ENCODE results near the gene CAPNS2. TPM values are rescaled to one million over a fixed set of nuclear protein-coding genes. Genes with fewer than 3 reads are reported as not detected.
A peak's percentile ranks its signal among the peaks of the same experiment; 100 is the strongest.

CAPNS2 gene
- total RNA-seq, 2 experiments from 2014 or later: not detected

DNA sequence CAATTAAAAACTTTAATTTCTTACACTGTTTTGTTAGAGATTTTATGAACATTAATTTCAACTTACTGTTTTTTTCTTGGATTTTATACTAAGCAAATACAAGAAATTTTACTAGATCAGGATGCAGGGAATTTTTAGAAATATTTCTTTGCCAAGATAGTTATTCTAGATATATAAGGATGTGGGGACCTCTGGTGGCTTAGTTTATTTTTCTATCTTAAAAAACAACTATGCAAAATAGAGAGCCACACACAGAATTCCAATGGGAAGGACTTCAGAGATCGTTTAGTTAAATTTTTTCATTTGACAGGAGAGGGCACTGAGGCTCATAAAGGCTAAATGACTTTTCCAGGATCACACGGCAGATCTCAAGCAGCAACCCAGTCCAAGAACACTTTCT is 23.0 kb upstream of the CAPNS2 start:
- CTCF ChIA-PET (ENCODE audit: unreplicated experiment): no interaction called here
- no peaks in the 10 kb centered on the region for H3K36me3 ChIP-seq (ENCODE audit: insufficient read depth, low read length)
- no peak overlapping the region for H2AFZ ChIP-seq (ENCODE audit: low read length)
- H3K9me2 ChIP-seq (ENCODE audit: insufficient read depth, low read length): no peaks in the 10 kb centered on the region
- no peaks in the 10 kb centered on the region for H4K20me1 ChIP-seq (ENCODE audit: insufficient read depth, low read length)
- H3K4me3 ChIP-seq (ENCODE audit: low read depth, low read length, poor library complexity, severe bottlenecking): no peak overlapping the region
- no peaks in the 10 kb centered on the region for H3K79me2 ChIP-seq (ENCODE audit: insufficient read depth, low read depth, low read length)
- TF ChIP-seq EZH2phosphoT487 (IDR thresholded peaks at IDR 0.05; ENCODE audit: borderline replicate concordance, low read depth, low read length): no peak
- TF ChIP-seq, protein P1, sequence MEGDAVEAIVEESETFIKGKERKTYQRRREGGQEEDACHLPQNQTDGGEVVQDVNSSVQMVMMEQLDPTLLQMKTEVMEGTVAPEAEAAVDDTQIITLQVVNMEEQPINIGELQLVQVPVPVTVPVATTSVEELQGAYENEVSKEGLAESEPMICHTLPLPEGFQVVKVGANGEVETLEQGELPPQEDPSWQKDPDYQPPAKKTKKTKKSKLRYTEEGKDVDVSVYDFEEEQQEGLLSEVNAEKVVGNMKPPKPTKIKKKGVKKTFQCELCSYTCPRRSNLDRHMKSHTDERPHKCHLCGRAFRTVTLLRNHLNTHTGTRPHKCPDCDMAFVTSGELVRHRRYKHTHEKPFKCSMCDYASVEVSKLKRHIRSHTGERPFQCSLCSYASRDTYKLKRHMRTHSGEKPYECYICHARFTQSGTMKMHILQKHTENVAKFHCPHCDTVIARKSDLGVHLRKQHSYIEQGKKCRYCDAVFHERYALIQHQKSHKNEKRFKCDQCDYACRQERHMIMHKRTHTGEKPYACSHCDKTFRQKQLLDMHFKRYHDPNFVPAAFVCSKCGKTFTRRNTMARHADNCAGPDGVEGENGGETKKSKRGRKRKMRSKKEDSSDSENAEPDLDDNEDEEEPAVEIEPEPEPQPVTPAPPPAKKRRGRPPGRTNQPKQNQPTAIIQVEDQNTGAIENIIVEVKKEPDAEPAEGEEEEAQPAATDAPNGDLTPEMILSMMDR (conservative IDR thresholded peaks at IDR 0.05; ENCODE audit: low read length): peak; percentile 45; the same call in 1 of the 2 replicates
- no peak overlapping the region for H3K4me2 ChIP-seq (ENCODE audit: low read length)
- no peak overlapping the region for H3K27ac ChIP-seq (ENCODE audit: low read depth, low read length, poor library complexity, severe bottlenecking)
- no TSS peak for BruUV-seq (replicated peaks)
- DNase-seq (ENCODE audit: low spot score): no peak
- intact Hi-C loops (cut with micrococcal nuclease; ENCODE audit: unreplicated experiment): no loop called here
- POLR2A ChIA-PET: no interaction called here
- no peaks in the 10 kb centered on the region for H3K9me3 ChIP-seq (ENCODE audit: low read length)
- H3K4me1 ChIP-seq (ENCODE audit: insufficient read depth, low read length, poor library complexity, severe bottlenecking): no peaks in the 10 kb centered on the region

- no TSS peak for BruUV-seq (replicated peaks)
These were observed 13.9 kb upstream of the CAPNS2 start for GRCh38 chr16:55552621-55553020.

DNA sequence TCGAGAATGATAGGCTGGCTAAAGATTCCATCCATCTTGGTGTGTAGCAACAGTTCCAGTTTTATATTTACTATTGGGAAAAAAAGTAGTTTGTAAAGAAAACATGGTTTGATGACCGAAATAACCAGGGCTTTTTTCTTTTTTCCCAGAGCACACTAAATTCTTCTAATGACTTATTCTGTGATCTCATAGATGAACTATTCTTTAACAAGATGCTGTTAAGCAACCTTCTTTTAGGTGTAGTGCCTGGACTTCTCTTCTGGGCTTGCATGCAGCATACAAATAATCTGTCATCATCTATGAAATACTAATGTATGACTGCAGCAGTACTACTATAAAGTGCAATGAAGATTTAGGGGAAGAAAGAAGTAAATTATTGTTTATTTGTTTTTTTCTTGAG is 11.0 kb upstream of the CAPNS2 start:
- intact Hi-C loops (cut with micrococcal nuclease; ENCODE audit: unreplicated experiment): no loop called here
- Histone ChIP-seq H3K27ac (ENCODE audit: low read depth, low read length, poor library complexity, severe bottlenecking) (no peak overlapping the region), H2AFZ (ENCODE audit: low read length) (no peak overlapping the region), H3K4me2 (ENCODE audit: low read length) (no peak overlapping the region), H3K79me2 (ENCODE audit: insufficient read depth, low read depth, low read length) (no peaks in the 10 kb centered on the region), H3K9me3 (ENCODE audit: low read length) (no peaks in the 10 kb centered on the region), H3K36me3 (ENCODE audit: insufficient read depth, low read length) (no peaks in the 10 kb centered on the region), H3K4me3 (ENCODE audit: low read depth, low read length, poor library complexity, severe bottlenecking) (no peak overlapping the region), H4K20me1 (ENCODE audit: insufficient read depth, low read length) (no peaks in the 10 kb centered on the region), H3K4me1 (ENCODE audit: insufficient read depth, low read length, poor library complexity, severe bottlenecking) (no peaks in the 10 kb centered on the region), H3K9me2 (ENCODE audit: insufficient read depth, low read length) (no peaks in the 10 kb centered on the region)
- TF ChIP-seq, protein P1 (conservative IDR thresholded peaks at IDR 0.05; ENCODE audit: low read length): no peak
- TF ChIP-seq EZH2phosphoT487 (IDR thresholded peaks at IDR 0.05; ENCODE audit: borderline replicate concordance, low read depth, low read length): no peak
- ChIA-PET POLR2A (no interaction called here), CTCF (ENCODE audit: unreplicated experiment) (no interaction called here)
- no TSS peak for BruUV-seq (replicated peaks)
- DNase-seq (ENCODE audit: low spot score): no peak

More at GRCh38 chr16:55552621-55553020, 13.9 kb upstream of the CAPNS2 start:
- H3K9me3 ChIP-seq (ENCODE audit: low read length): no peaks in the 10 kb centered on the region
- H4K20me1 ChIP-seq (ENCODE audit: insufficient read depth, low read length): no peaks in the 10 kb centered on the region
- no peak overlapping the region for H3K4me3 ChIP-seq (ENCODE audit: low read depth, low read length, poor library complexity, severe bottlenecking)
- ChIA-PET CTCF (ENCODE audit: unreplicated experiment) (no interaction called here), POLR2A (no interaction called here)
- no peaks in the 10 kb centered on the region for H3K36me3 ChIP-seq (ENCODE audit: insufficient read depth, low read length)
- no peaks in the 10 kb centered on the region for H3K79me2 ChIP-seq (ENCODE audit: insufficient read depth, low read depth, low read length)
- H2AFZ ChIP-seq (ENCODE audit: low read length): no peak overlapping the region
- no peak overlapping the region for H3K4me2 ChIP-seq (ENCODE audit: low read length)
- no peak for DNase-seq (ENCODE audit: low spot score)
- no peaks in the 10 kb centered on the region for H3K4me1 ChIP-seq (ENCODE audit: insufficient read depth, low read length, poor library complexity, severe bottlenecking)
- H3K27ac ChIP-seq (ENCODE audit: low read depth, low read length, poor library complexity, severe bottlenecking): no peak overlapping the region
- intact Hi-C loops (cut with micrococcal nuclease; ENCODE audit: unreplicated experiment): no loop called here
- H3K9me2 ChIP-seq (ENCODE audit: insufficient read depth, low read length): no peaks in the 10 kb centered on the region
- TF ChIP-seq, protein P1 (conservative IDR thresholded peaks at IDR 0.05; ENCODE audit: low read length): no peak
- no peak for TF ChIP-seq EZH2phosphoT487 (IDR thresholded peaks at IDR 0.05; ENCODE audit: borderline replicate concordance, low read depth, low read length)

All from OCI-LY7 (cell line).